HEK293 (cell line): ENCODE data around the gene TSPYL4.

Experiments used
- CTCF ChIA-PET: fragments of 350-600 bp; formaldehyde crosslinking; extraction: SDS; loops from one replicate; lab custom pipeline; 2021; ENCODE audit warnings: antibody characterized with exemption; lab: Yijun Ruan, JAX
- POLR2A ChIA-PET: fragments of 300-600 bp; formaldehyde crosslinking; extraction: SDS; loops from one replicate; lab custom pipeline; 2020; ENCODE audit warnings: antibody characterized with exemption, inconsistent platforms; lab: Yijun Ruan, JAX
- H3K27ac ChIP-seq: fragments of 200-500 bp; sonication (Bioruptor generic); 2 replicates; pipeline ENCODE4 v1.5.1; 2014; ENCODE audit warnings: low read depth, low read length, control low read depth, inconsistent platforms; ENCODE audit errors: extremely low read depth
- H3K36me3 ChIP-seq, 2 experiments: fragments of 200-500 bp in 1 of 2; sonication (Bioruptor generic) in 1 of 2; 1 replicate in 1 of 2; 2 replicates in 1 of 2; pipeline ENCODE4 v1.5.1; 2014 to 2017; ENCODE audit warnings: inconsistent platforms in 2 of 2, low read length in 2 of 2; ENCODE audit not compliant: control insufficient read depth in 2 of 2, insufficient read depth in 1 of 2
- H3K4me1 ChIP-seq: fragments of 200-500 bp; sonication (Bioruptor generic); 2 replicates; pipeline ENCODE4 v1.5.1; 2014; ENCODE audit warnings: mild to moderate bottlenecking, low read length, inconsistent platforms; ENCODE audit not compliant: control insufficient read depth, insufficient read depth
- H3K4me3 ChIP-seq: 2 replicates; pipeline ENCODE4 v1.5.1; 2011; ENCODE audit warnings: low read depth, mild to moderate bottlenecking, control low read depth, low read length, moderate library complexity
- H3K9me3 ChIP-seq: fragments of 200-500 bp; sonication (Bioruptor generic); 2 replicates; pipeline ENCODE4 v1.5.1; 2014; ENCODE audit warnings: low read depth, low read length, inconsistent platforms; ENCODE audit not compliant: control insufficient read depth, insufficient read depth
- OVOL3 ChIP-seq: fragments of 450-650 bp; formaldehyde crosslinking; IDR thresholded peaks from 2 replicates; pipeline ENCODE4 v1.5.1; 2016; ENCODE audit warnings: missing biosample characterization, missing genetic modification characterization
- PRDM1 ChIP-seq: fragments of 450-650 bp; formaldehyde crosslinking; IDR thresholded peaks from 2 replicates; pipeline ENCODE4; 2016; ENCODE audit warnings: missing biosample characterization, missing genetic modification characterization
- YY2 ChIP-seq: fragments of 450-650 bp; formaldehyde crosslinking; IDR thresholded peaks from 2 replicates; pipeline ENCODE4 v1.5.1; 2016; ENCODE audit warnings: missing biosample characterization, missing genetic modification characterization
- ZFP41 ChIP-seq: fragments of 450-650 bp; formaldehyde crosslinking; IDR thresholded peaks from 2 replicates; pipeline ENCODE4 v1.5.1; 2016; ENCODE audit warnings: missing biosample characterization, missing genetic modification characterization, borderline replicate concordance
- ZNF214 ChIP-seq: fragments of 450-650 bp; formaldehyde crosslinking; IDR thresholded peaks from 2 replicates; pipeline ENCODE4 v1.5.1; 2017; ENCODE audit warnings: missing biosample characterization, mild to moderate bottlenecking, missing genetic modification characterization, borderline replicate concordance
- ZNF354C ChIP-seq: fragments of 450-650 bp; formaldehyde crosslinking; IDR thresholded peaks from 2 replicates; pipeline ENCODE4 v1.5.1; 2016; ENCODE audit warnings: missing biosample characterization, missing genetic modification characterization, low read depth, borderline replicate concordance
- ZNF473 ChIP-seq: fragments of 450-650 bp; formaldehyde crosslinking; IDR thresholded peaks from 2 replicates; pipeline ENCODE4 v1.5.1; 2017; ENCODE audit warnings: missing biosample characterization, missing genetic modification characterization
- ZNF501 ChIP-seq: fragments of 450-650 bp; formaldehyde crosslinking; IDR thresholded peaks from 2 replicates; pipeline ENCODE4 v1.5.1; 2016; ENCODE audit warnings: missing biosample characterization, missing genetic modification characterization
- ZNF521 ChIP-seq: fragments of 450-650 bp; formaldehyde crosslinking; IDR thresholded peaks from 2 replicates; pipeline ENCODE4 v1.5.1; 2017; ENCODE audit warnings: missing biosample characterization, mild to moderate bottlenecking, missing genetic modification characterization
- ZNF610 ChIP-seq: fragments of 450-650 bp; formaldehyde crosslinking; IDR thresholded peaks from 2 replicates; pipeline ENCODE4 v1.5.1; 2016; ENCODE audit warnings: missing biosample characterization, missing genetic modification characterization, borderline replicate concordance
- ZNF629 ChIP-seq: fragments of 450-650 bp; formaldehyde crosslinking; IDR thresholded peaks from 2 replicates; pipeline ENCODE4 v1.5.1; 2017; ENCODE audit warnings: missing biosample characterization, missing genetic modification characterization
- ZNF707 ChIP-seq: fragments of 450-650 bp; formaldehyde crosslinking; IDR thresholded peaks from 2 replicates; pipeline ENCODE4 v1.5.1; 2016; ENCODE audit warnings: missing biosample characterization, missing genetic modification characterization
- ZNF76 ChIP-seq: fragments of 450-650 bp; formaldehyde crosslinking; IDR thresholded peaks from 2 replicates; pipeline ENCODE4; 2016; ENCODE audit warnings: low read depth, missing biosample characterization, missing genetic modification characterization, borderline replicate concordance
- ZNF776 ChIP-seq: fragments of 450-650 bp; formaldehyde crosslinking; IDR thresholded peaks from 2 replicates; pipeline ENCODE4 v1.5.0; 2017; ENCODE audit warnings: missing biosample characterization, missing genetic modification characterization, borderline replicate concordance
- ZNF777 ChIP-seq: fragments of 450-650 bp; formaldehyde crosslinking; IDR thresholded peaks from 2 replicates; pipeline ENCODE4 v1.5.1; 2017; ENCODE audit warnings: missing biosample characterization, missing genetic modification characterization, borderline replicate concordance
- ZNF785 ChIP-seq: fragments of 450-650 bp; formaldehyde crosslinking; IDR thresholded peaks from 2 replicates; pipeline ENCODE4 v1.5.1; 2016; ENCODE audit warnings: missing biosample characterization, missing genetic modification characterization
- ZNF837 ChIP-seq: fragments of 450-650 bp; formaldehyde crosslinking; IDR thresholded peaks from 2 replicates; pipeline ENCODE4 v1.5.1; 2016; ENCODE audit warnings: missing biosample characterization, missing genetic modification characterization
- TF ChIP-seq, protein P1 (sequence below): fragments of 450-650 bp; formaldehyde crosslinking; conservative IDR thresholded peaks from 2 replicates; pipeline ENCODE4 v1.5.1; 2016; ENCODE audit warnings: low read depth, missing biosample characterization, missing genetic modification characterization
- TF ChIP-seq, protein P2 (sequence below): IDR thresholded peaks from 2 replicates; pipeline ENCODE4 v1.6.1; 2011; ENCODE audit warnings: mild to moderate bottlenecking, low read depth, low read length, borderline replicate concordance
- TF ChIP-seq, protein P3 (sequence below): fragments of 450-650 bp; formaldehyde crosslinking; IDR thresholded peaks from 2 replicates; pipeline ENCODE4 v1.5.1; 2016; ENCODE audit warnings: missing biosample characterization, missing genetic modification characterization

TSPYL4 gene

DNA sequence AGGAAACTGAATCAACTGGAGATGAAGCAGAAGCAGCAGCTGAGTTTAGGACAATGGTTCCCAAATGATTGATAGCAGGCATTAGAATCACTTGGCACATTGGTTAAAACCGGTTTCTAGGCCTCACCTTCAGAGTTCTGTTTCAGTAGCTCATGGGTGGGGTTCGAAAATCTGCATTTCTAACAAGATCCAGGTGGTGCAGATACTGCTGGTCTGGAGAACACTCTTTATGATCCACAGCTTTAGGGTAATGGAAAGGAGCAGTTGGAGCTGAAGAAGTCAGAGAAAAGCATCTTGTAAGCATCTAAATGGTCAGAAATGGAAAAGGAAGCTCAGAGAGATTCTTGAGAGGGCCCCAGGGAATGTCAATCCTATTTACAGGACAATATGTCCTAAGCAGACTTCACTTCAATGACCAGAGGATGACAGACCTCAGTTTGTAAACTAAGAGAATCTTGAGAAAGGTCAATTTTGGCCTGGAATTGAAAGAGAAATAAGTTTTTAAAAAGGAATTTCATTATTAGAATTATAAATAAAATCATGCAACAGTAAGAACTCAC lies 17.4 kb upstream of the TSPYL4 start (continued):
- TF ChIP-seq ZNF354C (tag by site-specific recombination) (no peak), ZNF473 (tag by site-specific recombination) (no peak), ZNF76 (tag by site-specific recombination) (no peak)
- TF ChIP-seq, protein P1, sequence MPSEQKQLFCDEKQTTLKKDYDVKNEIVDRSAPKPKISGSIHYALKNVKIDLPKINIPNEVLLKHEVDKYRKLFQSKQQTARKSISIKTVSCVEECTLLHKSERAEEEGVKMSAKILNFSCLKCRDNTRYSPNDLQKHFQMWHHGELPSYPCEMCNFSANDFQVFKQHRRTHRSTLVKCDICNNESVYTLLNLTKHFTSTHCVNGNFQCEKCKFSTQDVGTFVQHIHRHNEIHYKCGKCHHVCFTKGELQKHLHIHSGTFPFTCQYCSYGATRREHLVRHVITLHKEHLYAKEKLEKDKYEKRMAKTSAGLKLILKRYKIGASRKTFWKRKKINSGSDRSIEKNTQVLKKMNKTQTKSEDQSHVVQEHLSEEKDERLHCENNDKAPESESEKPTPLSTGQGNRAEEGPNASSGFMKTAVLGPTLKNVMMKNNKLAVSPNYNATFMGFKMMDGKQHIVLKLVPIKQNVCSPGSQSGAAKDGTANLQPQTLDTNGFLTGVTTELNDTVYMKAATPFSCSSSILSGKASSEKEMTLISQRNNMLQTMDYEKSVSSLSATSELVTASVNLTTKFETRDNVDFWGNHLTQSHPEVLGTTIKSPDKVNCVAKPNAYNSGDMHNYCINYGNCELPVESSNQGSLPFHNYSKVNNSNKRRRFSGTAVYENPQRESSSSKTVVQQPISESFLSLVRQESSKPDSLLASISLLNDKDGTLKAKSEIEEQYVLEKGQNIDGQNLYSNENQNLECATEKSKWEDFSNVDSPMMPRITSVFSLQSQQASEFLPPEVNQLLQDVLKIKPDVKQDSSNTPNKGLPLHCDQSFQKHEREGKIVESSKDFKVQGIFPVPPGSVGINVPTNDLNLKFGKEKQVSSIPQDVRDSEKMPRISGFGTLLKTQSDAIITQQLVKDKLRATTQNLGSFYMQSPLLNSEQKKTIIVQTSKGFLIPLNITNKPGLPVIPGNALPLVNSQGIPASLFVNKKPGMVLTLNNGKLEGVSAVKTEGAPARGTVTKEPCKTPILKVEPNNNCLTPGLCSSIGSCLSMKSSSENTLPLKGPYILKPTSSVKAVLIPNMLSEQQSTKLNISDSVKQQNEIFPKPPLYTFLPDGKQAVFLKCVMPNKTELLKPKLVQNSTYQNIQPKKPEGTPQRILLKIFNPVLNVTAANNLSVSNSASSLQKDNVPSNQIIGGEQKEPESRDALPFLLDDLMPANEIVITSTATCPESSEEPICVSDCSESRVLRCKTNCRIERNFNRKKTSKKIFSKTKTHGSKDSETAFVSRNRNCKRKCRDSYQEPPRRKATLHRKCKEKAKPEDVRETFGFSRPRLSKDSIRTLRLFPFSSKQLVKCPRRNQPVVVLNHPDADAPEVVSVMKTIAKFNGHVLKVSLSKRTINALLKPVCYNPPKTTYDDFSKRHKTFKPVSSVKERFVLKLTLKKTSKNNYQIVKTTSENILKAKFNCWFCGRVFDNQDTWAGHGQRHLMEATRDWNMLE (tag by site-specific recombination), result no peak

DNA sequence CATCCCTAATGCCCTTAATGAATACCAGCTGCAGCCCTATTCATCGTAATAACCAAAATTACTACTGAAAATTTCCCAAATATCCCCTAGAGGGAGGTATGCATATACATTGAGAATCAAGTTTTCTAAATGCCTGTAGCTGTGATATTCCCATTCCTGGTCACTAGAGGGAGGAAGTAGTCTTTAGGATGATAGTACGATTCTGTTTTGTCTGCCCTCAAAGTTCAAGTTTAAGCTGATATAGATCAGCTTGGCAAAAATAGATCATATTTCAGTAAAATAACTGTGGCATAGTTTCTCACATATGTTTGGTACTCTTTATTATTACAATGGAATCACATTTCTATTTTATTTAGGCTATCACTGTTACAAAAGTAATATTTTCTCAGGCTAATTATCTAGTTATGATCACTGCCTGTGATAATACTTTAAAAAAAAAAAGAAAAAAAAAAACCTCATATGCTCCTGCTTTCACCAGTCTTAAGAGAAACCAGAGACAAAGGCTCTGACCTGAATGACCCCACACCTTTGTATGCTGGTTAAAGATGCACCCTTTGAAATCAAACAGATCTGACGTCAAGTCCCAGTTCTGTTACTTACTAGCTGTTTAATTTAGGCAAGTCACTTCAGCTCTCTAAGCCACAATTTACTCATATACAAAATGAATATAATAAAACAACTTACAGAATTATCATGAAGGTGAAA lies 14.9 kb upstream of the TSPYL4 start:
- Histone ChIP-seq H3K4me3 (no peak overlapping the region), H3K9me3 (no peaks in the 10 kb centered on the region), H3K4me1 (no peaks in the 10 kb centered on the region), H3K27ac (no peak overlapping the region), H3K36me3 (peaks cover 0 to 68% of the 10 kb centered on the region in 2 experiments)
- POLR2A ChIA-PET, result interaction anchor here (1.1 to 2.8 kb wide), 4 partner anchors 10 to 347 kb away, joined by 3 to 31 read pairs (median 4); partner anchors contain the start of genes RSPH4A, RWDD1, TSPYL1 and TSPYL4
- CTCF ChIA-PET, result interaction anchor here (0.5 to 9.1 kb wide), 89 partner anchors 10 to 1233 kb away, joined by 3 to 159 read pairs (median 4); partner anchors contain the start of genes CALHM5, DSE, RWDD1 and TRAPPC3L
- TF ChIP-seq ZNF785 (no peak), ZNF777 (tag by site-specific recombination) (no peak), ZNF707 (tag by site-specific recombination) (no peak), YY2 (tag by site-specific recombination) (no peak), ZNF837 (no peak), ZNF214 (tag by site-specific recombination) (no peak), ZNF521 (tag by site-specific recombination) (no peak), OVOL3 (tag by site-specific recombination) (no peak), ZNF629 (tag by site-specific recombination) (0 out of 2 replicates have a peak, but pooled peaks have one; percentile 22), ZNF776 (tag by site-specific recombination) (no peak), ZNF610 (no peak), ZFP41 (tag by site-specific recombination) (no peak), ZNF501 (tag by site-specific recombination) (no peak), PRDM1 (no peak)
- TF ChIP-seq, protein P2, sequence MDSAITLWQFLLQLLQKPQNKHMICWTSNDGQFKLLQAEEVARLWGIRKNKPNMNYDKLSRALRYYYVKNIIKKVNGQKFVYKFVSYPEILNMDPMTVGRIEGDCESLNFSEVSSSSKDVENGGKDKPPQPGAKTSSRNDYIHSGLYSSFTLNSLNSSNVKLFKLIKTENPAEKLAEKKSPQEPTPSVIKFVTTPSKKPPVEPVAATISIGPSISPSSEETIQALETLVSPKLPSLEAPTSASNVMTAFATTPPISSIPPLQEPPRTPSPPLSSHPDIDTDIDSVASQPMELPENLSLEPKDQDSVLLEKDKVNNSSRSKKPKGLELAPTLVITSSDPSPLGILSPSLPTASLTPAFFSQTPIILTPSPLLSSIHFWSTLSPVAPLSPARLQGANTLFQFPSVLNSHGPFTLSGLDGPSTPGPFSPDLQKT, result no peak
- TF ChIP-seq, protein P3, sequence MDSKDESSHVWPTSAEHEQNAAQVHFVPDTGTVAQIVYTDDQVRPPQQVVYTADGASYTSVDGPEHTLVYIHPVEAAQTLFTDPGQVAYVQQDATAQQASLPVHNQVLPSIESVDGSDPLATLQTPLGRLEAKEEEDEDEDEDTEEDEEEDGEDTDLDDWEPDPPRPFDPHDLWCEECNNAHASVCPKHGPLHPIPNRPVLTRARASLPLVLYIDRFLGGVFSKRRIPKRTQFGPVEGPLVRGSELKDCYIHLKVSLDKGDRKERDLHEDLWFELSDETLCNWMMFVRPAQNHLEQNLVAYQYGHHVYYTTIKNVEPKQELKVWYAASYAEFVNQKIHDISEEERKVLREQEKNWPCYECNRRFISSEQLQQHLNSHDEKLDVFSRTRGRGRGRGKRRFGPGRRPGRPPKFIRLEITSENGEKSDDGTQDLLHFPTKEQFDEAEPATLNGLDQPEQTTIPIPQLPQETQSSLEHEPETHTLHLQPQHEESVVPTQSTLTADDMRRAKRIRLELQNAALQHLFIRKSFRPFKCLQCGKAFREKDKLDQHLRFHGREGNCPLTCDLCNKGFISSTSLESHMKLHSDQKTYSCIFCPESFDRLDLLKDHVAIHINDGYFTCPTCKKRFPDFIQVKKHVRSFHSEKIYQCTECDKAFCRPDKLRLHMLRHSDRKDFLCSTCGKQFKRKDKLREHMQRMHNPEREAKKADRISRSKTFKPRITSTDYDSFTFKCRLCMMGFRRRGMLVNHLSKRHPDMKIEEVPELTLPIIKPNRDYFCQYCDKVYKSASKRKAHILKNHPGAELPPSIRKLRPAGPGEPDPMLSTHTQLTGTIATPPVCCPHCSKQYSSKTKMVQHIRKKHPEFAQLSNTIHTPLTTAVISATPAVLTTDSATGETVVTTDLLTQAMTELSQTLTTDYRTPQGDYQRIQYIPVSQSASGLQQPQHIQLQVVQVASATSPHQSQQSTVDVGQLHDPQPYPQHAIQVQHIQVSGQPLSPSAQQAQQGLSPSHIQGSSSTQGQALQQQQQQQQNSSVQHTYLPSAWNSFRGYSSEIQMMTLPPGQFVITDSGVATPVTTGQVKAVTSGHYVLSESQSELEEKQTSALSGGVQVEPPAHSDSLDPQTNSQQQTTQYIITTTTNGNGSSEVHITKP (tag by site-specific recombination), result no peak
